GM12874 (cell line): Measurements from ENCODE around the gene NAB1.

Experiments
- CTCF ChIP-seq: IDR thresholded peaks from 2 replicates; pipeline ENCODE4 v1.5.1; 2011; ENCODE audit warnings: low read depth, mild to moderate bottlenecking, control low read depth, low read length, moderate library complexity; ENCODE audit not compliant: insufficient read depth

NAB1 gene

GRCh38 chr2:190740449-190740848 is 91.6 kb downstream of the NAB1 start:
- TF ChIP-seq CTCF = no peak
